ENCODE measurements around the gene ENPP3.

GRCh38 chr6:131660195-131660594 lies 23.1 kb downstream of the ENPP3 start:
- no peak for TF ChIP-seq CTCF (conservative IDR thresholded peaks at IDR 0.05 in 1 of 2, IDR thresholded peaks at IDR 0.05 in 1 of 2; ENCODE audit: extremely low read depth in 1 of 2, insufficient read depth in 1 of 2, low read depth in 1 of 2, low read length in 2 of 2)
- TF ChIP-seq EZH2 (IDR thresholded peaks at IDR 0.05; ENCODE audit: borderline replicate concordance, low read length) = no peak

Measured in mammary epithelial cell (primary cell).